Measurements from ENCODE around the gene KRTAP4-12. TPM values are rescaled to one million over a fixed set of nuclear protein-coding genes. Genes with fewer than 3 reads are reported as not detected.
A peak's percentile ranks its signal among the peaks of the same experiment; 100 is the strongest.
"Not testable (repeated sequence)": the region's sequence is repeated elsewhere in the genome, so short reads cannot be mapped to it uniquely, and the experiment has no call there.

KRTAP4-12 gene
- total RNA-seq, 4 donors from 2014 or later = not detected

DNA sequence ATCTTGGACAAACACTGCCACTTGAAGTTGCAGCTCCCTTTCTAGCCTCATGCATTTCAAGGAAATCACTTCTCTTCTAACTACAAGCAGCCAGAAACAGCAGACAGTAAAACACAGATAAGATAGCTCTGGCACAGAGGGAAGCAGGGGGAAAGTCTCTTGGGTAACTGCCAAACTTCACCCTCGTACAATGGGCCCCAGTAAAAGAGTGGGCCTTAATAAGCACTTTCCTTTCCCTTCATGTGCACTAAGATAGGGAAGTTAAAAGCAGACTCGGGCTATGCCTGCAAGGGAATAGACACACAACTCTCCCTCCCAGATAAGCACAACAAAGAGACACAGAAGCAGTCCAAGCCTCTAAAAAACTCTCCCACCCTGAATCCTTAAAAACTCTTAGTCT lies 29.9 kb upstream of the KRTAP4-12 start:
- H3K27ac ChIP-seq = no peak overlapping the region
- no peaks in the 10 kb centered on the region for H3K36me3 ChIP-seq
- H3K4me1 ChIP-seq = no peaks in the 10 kb centered on the region
- peak in 1 of 2 donors; percentile 1 for DNase-seq
- TF ChIP-seq, protein P1, sequence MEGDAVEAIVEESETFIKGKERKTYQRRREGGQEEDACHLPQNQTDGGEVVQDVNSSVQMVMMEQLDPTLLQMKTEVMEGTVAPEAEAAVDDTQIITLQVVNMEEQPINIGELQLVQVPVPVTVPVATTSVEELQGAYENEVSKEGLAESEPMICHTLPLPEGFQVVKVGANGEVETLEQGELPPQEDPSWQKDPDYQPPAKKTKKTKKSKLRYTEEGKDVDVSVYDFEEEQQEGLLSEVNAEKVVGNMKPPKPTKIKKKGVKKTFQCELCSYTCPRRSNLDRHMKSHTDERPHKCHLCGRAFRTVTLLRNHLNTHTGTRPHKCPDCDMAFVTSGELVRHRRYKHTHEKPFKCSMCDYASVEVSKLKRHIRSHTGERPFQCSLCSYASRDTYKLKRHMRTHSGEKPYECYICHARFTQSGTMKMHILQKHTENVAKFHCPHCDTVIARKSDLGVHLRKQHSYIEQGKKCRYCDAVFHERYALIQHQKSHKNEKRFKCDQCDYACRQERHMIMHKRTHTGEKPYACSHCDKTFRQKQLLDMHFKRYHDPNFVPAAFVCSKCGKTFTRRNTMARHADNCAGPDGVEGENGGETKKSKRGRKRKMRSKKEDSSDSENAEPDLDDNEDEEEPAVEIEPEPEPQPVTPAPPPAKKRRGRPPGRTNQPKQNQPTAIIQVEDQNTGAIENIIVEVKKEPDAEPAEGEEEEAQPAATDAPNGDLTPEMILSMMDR (IDR thresholded peaks at IDR 0.05) = no peak
- TF ChIP-seq POLR2A (IDR thresholded peaks at IDR 0.05) = no peak
- H3K27me3 ChIP-seq = no peaks in the 10 kb centered on the region
- intact Hi-C loops (cut with DNase I) = no loop called here
- H3K9me3 ChIP-seq = no peaks in the 10 kb centered on the region
- no peak overlapping the region for H3K4me3 ChIP-seq (replicated peaks in 1 of 3)
- WGBS, 2 donors = 8 to 10% methylated on average over 2 of the region's 2 CpGs

DNA sequence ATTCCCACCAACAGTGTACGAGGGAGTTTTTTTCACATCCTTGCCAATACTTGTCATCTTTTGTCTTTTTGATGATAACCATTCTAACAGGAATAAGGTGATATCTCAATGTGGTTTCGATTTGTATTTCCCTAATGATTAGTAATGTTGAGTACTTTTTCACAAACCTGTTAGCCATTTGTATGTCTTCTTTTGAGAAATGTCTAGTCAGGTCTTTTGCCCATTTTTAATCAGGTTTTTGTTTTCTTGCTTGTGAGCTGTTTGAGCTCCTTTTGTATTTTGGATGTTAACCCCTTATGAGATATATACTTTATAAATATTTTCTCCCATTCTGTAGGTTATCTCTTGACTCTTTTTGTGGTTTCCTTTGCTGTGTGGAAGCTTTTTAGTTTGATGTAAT lies 27.5 kb upstream of the KRTAP4-12 start:
- H3K4me3 ChIP-seq (replicated peaks in 1 of 3) = no peak overlapping the region
- no peak for DNase-seq
- TF ChIP-seq, protein P1 (IDR thresholded peaks at IDR 0.05) = no peak
- no peak for TF ChIP-seq POLR2A (IDR thresholded peaks at IDR 0.05)
- H3K36me3 ChIP-seq = no peaks in the 10 kb centered on the region
- no peaks in the 10 kb centered on the region for H3K27me3 ChIP-seq
- no peaks in the 10 kb centered on the region for H3K9me3 ChIP-seq
- H3K27ac ChIP-seq = no peak overlapping the region
- intact Hi-C loops (cut with DNase I) = no loop called here
- WGBS, 2 donors = 75 to 89% methylated on average over 2 of the region's 2 CpGs
- H3K4me1 ChIP-seq = no peaks in the 10 kb centered on the region

DNA sequence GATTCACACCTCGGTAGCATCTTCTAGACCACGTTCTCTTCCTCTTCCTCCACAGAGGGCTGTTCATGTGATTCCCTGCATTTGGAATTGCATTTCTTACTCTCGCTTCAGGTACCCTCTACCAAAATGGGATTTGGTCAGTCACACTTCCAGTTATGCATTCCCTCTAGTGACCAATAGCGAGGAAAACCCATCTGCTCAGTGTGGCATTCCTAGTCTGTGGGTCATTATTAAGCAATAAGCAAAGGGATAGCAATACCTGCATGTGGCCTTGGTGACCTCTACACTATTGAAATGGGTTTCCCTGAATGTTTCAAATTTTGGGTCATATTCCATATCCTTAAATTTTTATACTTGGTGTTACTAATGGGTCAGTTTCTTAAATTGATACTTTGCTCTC lies 26.0 kb upstream of the KRTAP4-12 start:
- Histone ChIP-seq H3K27ac (no peak overlapping the region), H3K4me1 (no peaks in the 10 kb centered on the region), H3K36me3 (no peaks in the 10 kb centered on the region), H3K9me3 (no peaks in the 10 kb centered on the region), H3K4me3 (replicated peaks in 1 of 3) (no peak overlapping the region), H3K27me3 (no peaks in the 10 kb centered on the region)
- WGBS, 2 donors = 91 to 92% methylated on average over 4 of the region's 4 CpGs
- TF ChIP-seq, protein P1 (IDR thresholded peaks at IDR 0.05) = no peak
- DNase-seq = no peak
- intact Hi-C loops (cut with DNase I) = no loop called here

DNA sequence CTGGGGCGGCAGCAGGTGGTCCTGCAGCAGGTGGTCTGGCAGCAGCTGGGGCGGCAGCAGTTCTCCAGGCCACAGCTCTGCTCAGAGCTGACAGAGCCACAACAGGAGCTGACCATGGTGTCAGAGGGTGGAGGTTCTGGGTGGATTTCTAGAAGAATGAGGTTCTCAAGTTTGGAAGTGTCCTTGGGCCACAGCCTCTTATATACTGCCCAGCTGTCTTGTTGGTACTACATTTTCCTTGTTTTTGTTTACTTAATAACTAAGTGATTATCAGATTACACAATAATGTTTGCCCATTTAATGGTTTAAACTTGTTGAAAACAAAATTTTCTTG lies 25.6 kb upstream of the KRTAP4-12 start, which contains the start of gene KRTAP4-5:
Gene KRTAP4-5 (minus strand): TSS at position 174 of the 334 bp plus-strand sequence. CDS start 58 bp downstream, at position 116.
- no peak for DNase-seq
- WGBS, 2 donors = 43% methylated on average over 2 of the region's 2 CpGs; no CpG with 5 or more reads in 1 of the 2 donors
- H3K4me1 ChIP-seq = no peaks in the 10 kb centered on the region
- no peaks in the 10 kb centered on the region for H3K9me3 ChIP-seq
- no peak within 1 kb of the TSS for H3K4me3 ChIP-seq (replicated peaks in 1 of 3)
- intact Hi-C loops (cut with DNase I) = no loop called here
- H3K27ac ChIP-seq = no peak within 1 kb of the TSS
- H3K36me3 ChIP-seq = no peaks in the 10 kb centered on the region
- no peaks in the 10 kb centered on the region for H3K27me3 ChIP-seq
- TF ChIP-seq, protein P1 (IDR thresholded peaks at IDR 0.05) = no peak
- no peak for TF ChIP-seq POLR2A (IDR thresholded peaks at IDR 0.05)

DNA sequence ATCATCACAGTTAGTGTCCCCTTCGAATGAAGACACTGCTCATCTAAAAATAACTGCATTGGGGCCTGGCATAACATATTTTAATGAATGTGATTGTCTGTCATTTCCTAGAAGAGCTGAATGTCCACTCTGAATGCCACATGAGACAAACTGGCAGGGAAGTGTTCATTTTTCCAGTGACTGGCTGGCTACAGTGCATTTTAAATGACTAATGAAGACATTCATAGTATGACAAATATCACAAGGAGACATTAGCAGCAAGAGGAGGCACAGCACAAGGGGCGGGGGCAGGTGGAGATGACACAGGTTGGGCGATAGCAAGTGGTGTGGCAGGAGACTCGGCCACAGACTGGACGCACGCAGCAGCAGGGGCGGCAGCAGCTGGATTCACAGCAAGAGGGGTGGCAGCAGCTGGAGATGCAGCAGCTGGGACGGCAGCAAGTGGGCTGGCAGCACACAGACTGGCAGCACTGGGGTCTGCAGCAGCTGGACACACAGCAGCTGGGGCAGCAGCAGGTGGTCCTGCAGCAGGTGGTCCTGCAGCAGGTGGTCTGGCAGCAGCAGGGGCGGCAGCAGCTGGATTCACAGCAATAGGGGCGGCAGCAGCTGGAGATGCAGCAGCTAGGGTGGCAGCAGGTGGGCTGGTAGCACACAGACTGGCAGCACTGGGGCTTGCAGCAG lies 25.1 kb upstream of the KRTAP4-12 start:
- H3K27me3 ChIP-seq; H3K36me3 ChIP-seq; intact Hi-C loops (cut with DNase I); H3K4me3 ChIP-seq (replicated peaks in 1 of 3); H3K9me3 ChIP-seq; H3K27ac ChIP-seq; DNase-seq; H3K4me1 ChIP-seq: not testable (repeated sequence)
- 79 to 83% methylated on average over 7 to 9 of the region's 10 CpGs for WGBS, 2 donors

All from thyroid gland (tissue), 4 donors.